NK-92 (cell line): ENCODE data around the gene AP3S1.
A peak's percentile ranks its signal among the peaks of the same experiment; 100 is the strongest.
"Not testable (repeated sequence)": the region's sequence is repeated elsewhere in the genome, so short reads cannot be mapped to it uniquely, and the experiment has no call there.

Source experiments
- DNase-seq: peaks from one replicate; lab custom pipeline; 2025; ENCODE audit not compliant: unreplicated experiment; lab: John Stamatoyannopoulos, UW

AP3S1 gene

DNA sequence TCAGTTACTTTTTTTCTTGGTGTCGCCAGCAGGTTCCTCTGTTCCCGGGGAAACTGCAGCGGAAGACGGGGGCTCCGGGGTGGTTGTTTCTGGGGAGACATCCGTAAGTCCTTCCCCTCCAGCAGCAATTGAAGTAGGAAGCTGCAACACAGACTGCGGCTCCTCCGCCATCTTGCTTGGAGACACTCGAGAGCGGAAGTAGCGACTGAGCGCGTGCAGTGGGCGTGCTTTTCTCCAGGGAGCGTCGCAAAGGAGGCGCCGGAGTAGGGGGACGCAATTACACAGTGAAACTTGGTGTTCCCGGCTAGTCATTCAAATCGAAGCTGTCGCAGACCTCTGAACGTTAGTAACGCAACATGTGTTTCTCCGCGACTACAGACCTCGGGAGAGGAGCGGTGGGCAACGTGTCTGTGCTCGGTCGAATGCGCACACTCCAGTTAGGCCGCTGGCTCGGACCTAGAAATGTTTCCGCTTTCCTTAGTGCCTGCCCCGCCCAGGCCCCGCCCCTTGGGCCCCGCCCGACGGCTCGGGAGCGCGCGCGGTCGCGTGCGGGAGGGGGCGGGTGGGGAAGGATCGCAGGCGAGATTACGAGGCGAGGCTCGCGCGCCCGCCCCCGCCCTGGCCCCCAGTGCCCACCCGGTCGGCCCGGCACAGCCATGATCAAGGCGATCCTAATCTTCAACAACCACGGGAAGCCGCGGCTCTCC lies at the start of gene AP3S1, which contains the start of gene ATG12:
Gene AP3S1, plus strand, starts transcription at position 554 of the 707 bp plus-strand sequence. Its CDS starts 103 bp downstream, at position 657.
Gene ATG12, minus strand, starts transcription at position 184 of the 707 bp plus-strand sequence. Its CDS starts 13 bp downstream, at position 171.
- peak; percentile 11 for DNase-seq

DNA sequence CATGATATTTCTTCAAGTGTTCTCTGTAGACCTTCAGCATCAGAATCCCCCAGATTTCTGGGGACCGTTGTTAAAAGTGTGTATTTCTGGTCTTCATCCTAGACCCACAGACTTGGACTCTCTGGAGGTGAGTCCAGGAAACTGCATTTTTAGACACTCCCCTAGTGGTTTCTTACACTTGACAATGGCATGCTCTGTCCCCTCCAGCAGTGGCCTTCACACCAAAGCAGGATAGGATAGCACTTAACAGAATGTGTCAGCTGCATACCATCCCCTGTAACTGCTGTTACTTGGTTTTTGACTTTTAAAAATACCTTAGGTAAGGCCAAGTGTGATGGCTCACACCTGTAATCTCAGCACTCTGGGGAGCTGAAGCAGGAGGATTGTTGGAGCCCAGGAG lies 46.0 kb upstream of the AP3S1 start:
- DNase-seq = no peak

GRCh38 chr5:115796656-115797055 lies 45.1 kb upstream of the AP3S1 start:
- no peak for DNase-seq

DNA sequence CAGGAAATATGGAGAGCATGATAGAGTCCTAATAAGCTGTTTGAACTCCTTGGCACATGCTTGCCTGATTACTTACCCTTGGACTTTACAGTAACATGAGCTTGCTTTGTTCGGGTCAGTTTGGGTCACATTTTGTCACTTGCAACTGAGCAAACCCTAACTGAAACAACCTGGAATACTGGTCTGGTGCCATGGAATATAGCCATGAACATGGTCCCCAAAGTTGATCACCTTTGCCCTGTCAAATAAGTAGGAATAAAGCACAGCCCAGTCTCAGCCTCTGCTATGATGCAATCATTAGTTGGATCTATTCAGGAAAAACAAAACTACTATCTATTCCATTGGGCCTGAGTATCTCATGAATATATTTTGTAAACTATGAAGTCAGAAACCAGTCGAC lies 43.5 kb upstream of the AP3S1 start:
- DNase-seq = no peak

- no peak for DNase-seq
Measured at GRCh38 chr5:115800108-115800507, 41.6 kb upstream of the AP3S1 start.

DNA sequence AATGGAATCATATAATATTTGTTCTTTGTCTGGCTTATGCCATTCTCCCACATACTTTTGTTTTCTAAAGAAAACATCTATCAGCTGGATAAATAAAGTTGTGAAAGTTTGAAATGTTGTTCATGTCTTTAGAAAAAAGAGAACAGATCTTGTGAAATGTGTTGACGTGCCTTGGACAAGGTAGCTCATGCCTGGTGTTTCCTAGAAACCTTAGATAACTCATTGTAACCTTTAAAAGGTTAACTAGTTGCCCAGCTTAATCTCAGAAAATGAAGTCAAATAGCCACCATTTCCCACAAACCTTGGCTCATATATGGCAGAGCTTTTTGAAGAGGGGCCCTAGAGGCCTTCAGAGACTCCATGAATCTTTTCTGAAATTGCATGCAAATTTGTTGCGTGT lies 40.6 kb upstream of the AP3S1 start:
- DNase-seq = no peak

- no peak for DNase-seq
Measured at GRCh38 chr5:115801984-115802383, 39.8 kb upstream of the AP3S1 start.

DNA sequence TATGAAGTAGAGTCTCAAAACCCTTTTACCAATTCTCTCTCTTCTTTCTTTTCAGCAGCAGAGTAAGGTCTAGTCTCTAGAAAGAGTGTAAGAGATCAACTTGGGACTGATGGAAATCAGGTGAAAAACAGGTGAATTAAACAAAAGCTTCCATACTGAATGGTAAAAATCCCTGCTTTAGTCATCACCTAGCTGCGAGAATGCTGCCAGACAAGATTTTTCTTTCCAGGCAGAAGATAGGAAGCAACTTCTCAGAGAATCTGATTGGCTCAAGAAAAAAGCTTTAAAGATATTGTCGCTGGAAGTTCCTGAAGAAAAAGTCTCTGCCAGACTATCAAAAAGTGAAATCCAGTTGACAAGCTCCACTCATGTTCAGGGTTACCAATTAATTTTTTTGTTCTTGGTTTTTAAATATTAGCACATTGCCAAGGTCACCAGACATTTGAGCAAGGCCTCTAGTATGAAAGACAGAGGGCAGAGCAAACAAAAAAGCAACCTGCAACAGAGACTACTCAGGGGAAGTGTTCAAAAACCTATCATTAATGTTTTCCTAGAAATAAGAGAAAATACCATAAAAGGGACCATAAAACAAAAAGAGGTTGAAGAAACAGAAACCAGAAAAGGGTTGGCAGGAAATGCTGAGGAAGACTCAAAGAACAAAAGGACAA lies 34.6 kb upstream of the AP3S1 start:
- no peak for DNase-seq

GRCh38 chr5:115807654-115808052 lies 34.1 kb upstream of the AP3S1 start:
- DNase-seq = no peak

DNA sequence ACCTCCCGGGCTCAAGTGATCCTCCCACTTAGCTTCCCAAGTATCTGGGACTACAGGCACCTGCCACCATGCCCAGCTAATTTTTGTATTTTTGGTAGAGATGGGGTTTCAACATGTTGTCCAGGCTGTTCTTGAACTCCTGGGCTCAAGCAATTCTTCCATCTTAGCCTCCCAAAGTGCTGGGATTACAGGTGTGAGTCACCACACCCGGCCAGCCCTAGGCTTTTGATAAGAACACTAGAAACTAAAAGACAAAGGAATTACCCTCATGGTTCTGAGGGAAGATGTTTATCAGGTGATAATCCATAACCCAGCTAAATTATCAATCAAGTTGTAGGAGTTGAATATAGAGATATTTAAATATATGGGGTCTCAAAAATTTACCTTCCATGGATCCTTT lies 33.7 kb upstream of the AP3S1 start:
- DNase-seq = not testable (repeated sequence)

DNA sequence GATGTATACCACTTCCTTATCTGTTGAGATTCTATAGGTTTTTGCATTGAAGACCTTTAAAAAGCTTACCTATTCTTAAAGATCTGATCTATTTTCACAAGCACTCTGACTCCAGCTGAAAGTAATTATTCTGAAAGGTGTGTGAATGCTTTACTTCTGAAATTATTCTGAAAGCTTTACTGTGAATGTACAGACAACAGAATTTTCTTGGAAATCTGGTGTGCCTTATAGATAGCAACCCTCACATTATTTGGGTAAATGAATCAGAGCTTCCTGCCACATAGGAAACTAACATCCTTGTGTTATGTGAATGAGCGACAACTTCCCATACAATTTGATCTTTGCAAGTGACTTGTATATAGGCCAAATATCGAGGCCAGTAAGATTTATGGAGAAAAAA lies 31.8 kb upstream of the AP3S1 start:
- no peak for DNase-seq

- no peak for DNase-seq
Measured at GRCh38 chr5:115810761-115811160, 31.0 kb upstream of the AP3S1 start.

DNA sequence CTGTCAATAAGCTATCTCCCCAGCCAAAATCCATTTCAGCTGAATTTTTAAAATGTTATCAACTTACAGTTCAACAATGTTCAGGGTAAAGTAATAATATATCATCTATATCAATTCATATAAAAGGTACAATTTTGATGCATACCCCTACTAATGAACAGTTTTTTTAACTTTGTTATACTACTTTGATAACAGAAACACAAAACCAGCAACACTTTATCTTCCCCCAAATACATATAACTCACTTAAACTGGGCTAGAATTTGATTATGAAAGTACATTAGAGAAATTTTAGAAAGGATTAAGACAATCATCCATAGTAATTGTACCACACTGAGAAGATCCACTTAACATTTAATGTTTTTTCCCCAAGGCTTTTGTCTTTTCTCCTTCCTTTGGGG lies 30.3 kb upstream of the AP3S1 start:
- no peak for DNase-seq

GRCh38 chr5:115812372-115812771 lies 29.4 kb upstream of the AP3S1 start:
- no peak for DNase-seq

GRCh38 chr5:115813719-115814118 lies 28.0 kb upstream of the AP3S1 start:
- no peak for DNase-seq

- DNase-seq = no peak
Measured at GRCh38 chr5:115815006-115815692, 26.6 kb upstream of the AP3S1 start.

DNA sequence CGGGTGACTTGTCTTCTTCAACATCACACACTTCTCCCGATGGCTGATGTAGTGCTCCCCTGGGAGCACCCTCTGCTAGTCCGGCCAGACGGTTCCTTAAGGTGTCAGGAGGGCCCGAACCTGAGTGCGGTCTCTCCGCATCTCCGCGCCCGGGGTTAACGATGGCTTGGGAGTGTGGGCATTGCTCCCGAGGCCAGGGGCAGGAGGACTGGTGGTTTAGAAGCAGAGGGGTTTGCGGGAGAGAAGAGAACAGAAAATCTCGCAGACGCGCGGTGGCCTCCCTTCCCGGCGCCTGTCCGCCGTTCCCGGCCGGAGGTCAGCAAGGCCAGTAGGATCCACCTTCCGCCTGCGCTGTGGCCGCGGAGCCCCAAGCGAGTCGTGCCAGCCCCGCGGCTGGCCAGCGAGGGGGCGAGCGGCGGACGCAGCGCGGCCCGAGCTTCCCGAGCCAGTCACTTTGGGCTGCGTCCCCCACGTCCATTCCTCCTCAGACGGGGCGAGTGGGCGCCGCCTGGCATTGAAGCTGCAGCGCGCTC lies 26.0 kb upstream of the AP3S1 start:
- DNase-seq = no peak

DNA sequence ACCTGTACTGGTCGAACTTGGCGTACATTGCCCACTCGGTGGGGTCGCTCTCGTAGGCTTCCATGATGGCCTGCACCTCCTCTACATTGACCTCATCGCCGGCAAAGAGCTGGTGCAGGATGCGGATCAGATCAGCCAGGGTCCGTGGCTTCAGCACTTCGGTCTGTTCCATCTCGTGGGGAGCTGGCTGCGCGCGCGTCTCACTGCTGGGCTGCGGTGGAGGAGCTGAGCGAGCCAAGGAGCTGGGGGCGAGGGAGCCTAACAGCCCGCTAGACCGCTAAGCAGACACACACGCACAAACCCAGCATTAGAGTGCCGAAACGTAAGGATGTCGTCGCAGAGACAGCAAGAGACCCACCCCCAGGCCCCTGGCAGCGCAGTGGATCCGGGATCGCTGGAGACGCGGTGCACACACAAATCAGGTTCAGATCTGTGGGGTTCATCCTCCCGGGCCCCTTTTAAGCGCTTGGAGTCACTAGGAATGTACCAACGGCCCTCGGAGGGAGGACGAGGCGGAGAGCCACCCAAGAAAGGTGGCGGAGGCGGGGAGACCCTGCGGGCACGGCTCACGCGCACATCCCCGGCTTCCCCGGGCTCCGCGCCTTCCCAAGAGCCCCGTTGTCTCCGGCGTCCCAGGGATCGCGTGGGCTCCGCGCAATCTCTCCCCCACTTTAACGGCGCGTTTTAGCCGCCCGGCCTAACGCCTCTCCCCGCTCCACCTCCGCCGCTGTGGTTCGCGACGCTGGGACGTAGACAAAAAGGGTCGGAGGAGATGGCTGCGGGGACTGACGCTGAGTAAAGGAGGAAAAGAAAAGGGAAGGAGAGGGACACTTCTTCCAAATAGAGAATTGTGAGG lies 25.3 kb upstream of the AP3S1 start, which contains the start of gene CDO1:
Gene CDO1, minus strand, starts transcription at position 434 of the 856 bp plus-strand sequence. Its CDS starts 262 bp downstream, at position 172.
- no peak for DNase-seq

DNA sequence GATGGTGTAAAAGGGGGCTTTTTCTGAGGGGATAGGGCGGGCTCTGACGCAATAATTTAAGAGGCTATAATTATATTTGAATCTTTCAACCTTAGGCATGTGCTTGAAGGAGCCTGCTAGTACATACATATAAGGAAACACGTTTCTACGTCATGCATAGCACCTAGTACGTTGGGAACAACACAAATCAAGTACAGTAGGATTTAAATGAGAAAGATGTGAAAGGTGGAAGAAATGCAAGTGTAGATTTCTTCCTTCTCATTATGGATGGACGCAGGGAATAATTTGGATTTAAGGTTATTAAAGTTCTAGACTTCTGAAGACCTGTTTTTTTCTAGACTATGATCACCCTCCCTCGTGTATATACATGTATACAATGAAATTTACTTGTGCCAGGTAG lies 24.3 kb upstream of the AP3S1 start:
- DNase-seq = no peak

DNA sequence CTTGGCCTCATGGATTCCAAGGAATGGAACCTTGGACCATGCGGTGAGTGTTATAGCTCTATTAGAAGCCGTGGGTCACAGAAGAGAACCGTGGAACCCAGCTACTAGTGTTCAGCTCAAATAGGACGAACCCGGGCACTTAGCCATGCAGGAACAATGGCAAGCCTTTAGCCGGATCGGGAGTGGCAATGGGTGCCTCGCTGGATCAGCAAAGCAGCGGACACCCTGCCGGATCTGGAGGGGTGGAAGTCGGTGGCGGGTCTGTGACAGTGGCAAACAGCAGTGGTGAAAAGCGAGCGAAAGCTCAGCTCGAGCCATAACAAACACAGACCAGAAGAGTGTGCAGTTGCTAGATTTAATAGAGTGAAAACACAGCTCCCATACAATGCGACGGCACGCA lies 22.9 kb upstream of the AP3S1 start:
- DNase-seq = no peak

- DNase-seq = no peak
Measured at GRCh38 chr5:115820846-115821245, 20.9 kb upstream of the AP3S1 start.
